Right atrium auricular region (tissue), 2 donors: ENCODE measurements around the gene DNAH8. TPM values are rescaled to one million over a fixed set of nuclear protein-coding genes. Genes with fewer than 3 reads are reported as not detected.

Experiments
- DNase-seq: peaks from one replicate; pipeline ENCODE4 v3.0.0-alpha.2; 2019; ENCODE audit warnings: low spot score
- H3K27ac ChIP-seq, 2 donors: fragments of 200-600 bp; sonication (generic); 1 replicate in 1 of 2; 2 replicates in 1 of 2; pipeline ENCODE4 v1.5.1; 2016 to 2019
- H3K27me3 ChIP-seq, 2 donors: fragments of 200-600 bp; sonication (generic); one replicate each; pipeline versions ENCODE4 v1.5.1 to v1.6.0; 2017 to 2019
- H3K36me3 ChIP-seq: fragments of 200-600 bp; sonication (generic); one replicate; pipeline ENCODE4 v1.5.1; 2016
- H3K4me1 ChIP-seq, 2 donors: fragments of 200-600 bp; sonication (generic); one replicate each; pipeline versions ENCODE4 v1.5.1 to v1.6.0; 2017 to 2019
- H3K4me3 ChIP-seq, 2 donors: fragments of 200-600 bp; sonication (generic); 1 replicate in 1 of 2; 2 replicates in 1 of 2; pipeline ENCODE4 v1.5.1; 2017 to 2019; ENCODE audit warnings: mild to moderate bottlenecking in 1 of 2, moderate library complexity in 1 of 2
- H3K9me3 ChIP-seq, 2 donors: fragments of 200-600 bp; sonication (generic); one replicate each; pipeline ENCODE4 v1.5.1; 2019
- total RNA-seq, 2 donors: library from RNA; depleted of rRNA; stranded (reverse); fragments of >200 nt; gene quantifications; one replicate each; pipeline ENCODE4 v1.1.0, GENCODE V29; 2016
- TF ChIP-seq, protein P1 (sequence below), 2 donors: fragments of 200-600 bp; sonication (generic); IDR thresholded peaks; one replicate each; pipeline ENCODE4 v1.5.1; 2019; ENCODE audit warnings: antibody characterized with exemption in 2 of 2

The DNAH8 gene
- total RNA-seq, 2 donors from 2014 or later, result 0.04 TPM; not detected in 1

DNA sequence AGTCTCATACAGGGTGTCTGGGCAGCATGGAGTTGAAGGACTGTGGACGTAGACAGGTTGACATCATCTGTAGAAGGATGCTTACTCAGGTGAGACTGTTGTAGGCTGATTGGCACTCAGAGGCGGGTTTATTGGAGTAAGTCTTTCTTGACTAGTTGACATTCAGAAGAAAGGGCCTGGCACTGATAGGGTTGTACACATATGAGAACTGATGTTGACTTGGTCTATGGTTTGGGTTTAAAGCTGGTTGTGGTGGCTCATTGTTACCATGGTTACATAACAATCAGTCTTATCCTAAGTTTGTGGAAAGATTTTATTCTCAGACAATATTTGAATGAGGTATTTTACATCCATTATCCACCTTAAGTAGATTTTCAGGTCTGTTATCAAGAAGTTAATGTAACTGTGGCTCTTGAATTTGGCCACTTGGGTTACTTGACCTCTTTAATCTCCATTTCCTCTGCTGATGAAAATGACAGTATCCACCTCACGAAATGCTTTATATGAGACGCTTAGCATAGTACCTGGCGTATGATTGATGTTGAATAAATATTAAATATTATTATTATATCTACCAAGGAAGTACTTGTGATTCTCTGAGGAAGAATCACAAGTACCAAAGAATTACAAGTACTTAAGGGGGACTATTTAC lies 109.3 kb downstream of the DNAH8 start:
- TF ChIP-seq, protein P1, sequence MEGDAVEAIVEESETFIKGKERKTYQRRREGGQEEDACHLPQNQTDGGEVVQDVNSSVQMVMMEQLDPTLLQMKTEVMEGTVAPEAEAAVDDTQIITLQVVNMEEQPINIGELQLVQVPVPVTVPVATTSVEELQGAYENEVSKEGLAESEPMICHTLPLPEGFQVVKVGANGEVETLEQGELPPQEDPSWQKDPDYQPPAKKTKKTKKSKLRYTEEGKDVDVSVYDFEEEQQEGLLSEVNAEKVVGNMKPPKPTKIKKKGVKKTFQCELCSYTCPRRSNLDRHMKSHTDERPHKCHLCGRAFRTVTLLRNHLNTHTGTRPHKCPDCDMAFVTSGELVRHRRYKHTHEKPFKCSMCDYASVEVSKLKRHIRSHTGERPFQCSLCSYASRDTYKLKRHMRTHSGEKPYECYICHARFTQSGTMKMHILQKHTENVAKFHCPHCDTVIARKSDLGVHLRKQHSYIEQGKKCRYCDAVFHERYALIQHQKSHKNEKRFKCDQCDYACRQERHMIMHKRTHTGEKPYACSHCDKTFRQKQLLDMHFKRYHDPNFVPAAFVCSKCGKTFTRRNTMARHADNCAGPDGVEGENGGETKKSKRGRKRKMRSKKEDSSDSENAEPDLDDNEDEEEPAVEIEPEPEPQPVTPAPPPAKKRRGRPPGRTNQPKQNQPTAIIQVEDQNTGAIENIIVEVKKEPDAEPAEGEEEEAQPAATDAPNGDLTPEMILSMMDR (IDR thresholded peaks at IDR 0.05), result no peak
- peaks cover 0 to 6% of the 10 kb centered on the region in 2 donors for H3K9me3 ChIP-seq
- DNase-seq, result no peak
- H3K4me1 ChIP-seq, result no peaks in the 10 kb centered on the region
- H3K27me3 ChIP-seq, result no peaks in the 10 kb centered on the region
- no peak overlapping the region for H3K27ac ChIP-seq
- no peak overlapping the region for H3K4me3 ChIP-seq
- H3K36me3 ChIP-seq, result no peaks in the 10 kb centered on the region

DNA sequence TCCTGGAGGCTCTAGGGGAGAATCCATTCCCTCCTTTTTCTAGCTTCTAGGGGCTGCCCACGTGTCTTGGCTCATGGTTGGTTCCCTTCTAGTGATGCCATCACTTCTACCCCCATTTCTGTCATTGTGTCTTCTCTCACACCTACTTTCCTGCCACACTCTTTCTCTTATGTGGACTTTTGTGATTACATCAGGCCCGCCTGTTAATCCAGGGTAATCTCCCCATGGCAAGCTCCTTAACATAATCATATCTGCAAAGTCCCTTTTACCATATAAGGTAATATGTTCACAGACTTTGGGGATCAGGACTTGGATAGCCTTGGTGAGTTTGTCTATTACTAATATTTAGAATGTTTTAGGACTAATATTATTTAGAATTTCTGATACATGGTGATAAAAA lies 111.9 kb downstream of the DNAH8 start:
- Histone ChIP-seq H3K27me3 (no peaks in the 10 kb centered on the region), H3K4me3 (no peak overlapping the region)
- no peak for DNase-seq

DNA sequence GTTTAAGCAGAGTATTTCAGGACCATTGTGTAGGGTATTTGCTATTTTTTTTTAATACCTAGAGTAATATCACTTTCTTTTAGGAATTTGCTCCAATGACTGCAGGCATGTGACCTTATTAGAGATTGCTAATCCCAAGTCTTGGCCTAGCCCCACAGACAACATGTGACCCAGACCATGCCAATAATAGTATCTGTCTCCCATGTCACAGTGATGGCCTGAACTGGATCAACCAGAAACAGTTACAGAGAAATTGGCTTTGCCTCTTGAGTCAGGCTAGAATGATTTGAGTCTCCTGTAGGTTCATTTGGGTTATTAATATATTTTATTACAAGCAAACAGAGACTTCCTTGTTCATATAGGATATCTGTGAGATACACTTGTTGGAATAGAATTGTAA lies 116.8 kb downstream of the DNAH8 start:
- no peak overlapping the region for H3K27ac ChIP-seq
- no peak for DNase-seq
- H3K4me1 ChIP-seq, result no peaks in the 10 kb centered on the region
- H3K27me3 ChIP-seq, result no peaks in the 10 kb centered on the region
- peaks cover 0 to 13% of the 10 kb centered on the region in 2 donors for H3K9me3 ChIP-seq
- no peaks in the 10 kb centered on the region for H3K36me3 ChIP-seq
- no peak overlapping the region for H3K4me3 ChIP-seq
- TF ChIP-seq, protein P1 (IDR thresholded peaks at IDR 0.05), result no peak

More for the DNA sequence above, 111.9 kb downstream of the DNAH8 start:
- no peaks in the 10 kb centered on the region for H3K36me3 ChIP-seq
- no peaks in the 10 kb centered on the region for H3K4me1 ChIP-seq
- no peak overlapping the region for H3K27ac ChIP-seq
- H3K9me3 ChIP-seq, result peaks cover 0 to 16% of the 10 kb centered on the region in 2 donors
- TF ChIP-seq, protein P1 (IDR thresholded peaks at IDR 0.05), result no peak

DNA sequence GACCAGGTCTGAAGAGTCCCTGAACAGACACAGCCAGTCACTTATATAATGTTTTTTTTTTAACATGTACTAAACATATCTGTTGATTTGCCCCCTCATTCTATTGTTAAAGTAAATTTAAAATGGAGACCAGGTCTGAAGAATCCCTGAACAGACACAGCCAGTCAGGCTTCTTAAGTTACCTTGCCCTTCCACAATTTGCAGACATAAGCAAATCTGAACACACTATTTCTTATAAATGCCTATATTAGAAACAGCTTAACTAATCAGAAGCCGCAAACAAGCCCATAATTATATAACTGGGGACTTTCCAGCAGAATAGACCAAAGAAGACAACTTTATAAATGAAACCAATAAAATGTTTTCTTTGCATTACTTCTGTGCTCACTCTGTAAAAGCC lies 118.2 kb downstream of the DNAH8 start:
- TF ChIP-seq, protein P1 (IDR thresholded peaks at IDR 0.05), result no peak
- no peak for DNase-seq

DNA sequence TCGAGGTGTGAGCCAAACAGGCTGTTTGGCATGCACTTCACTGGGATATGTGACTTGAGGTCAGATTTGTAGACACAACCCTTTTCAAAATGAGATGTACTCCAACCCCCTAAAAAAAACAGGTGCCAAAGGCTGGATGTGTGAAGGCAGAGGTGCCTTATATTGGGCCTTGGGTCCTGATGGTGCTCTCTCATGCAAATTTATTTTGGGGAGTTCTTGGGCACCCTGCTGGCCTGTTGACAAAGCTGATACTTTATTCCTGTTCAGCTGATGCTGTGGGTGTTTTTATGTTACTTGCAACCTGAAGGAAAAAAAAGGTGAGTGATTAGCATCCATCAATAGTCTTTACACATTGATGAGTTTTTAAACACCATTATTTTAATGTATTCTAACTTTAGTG lies 121.5 kb downstream of the DNAH8 start:
- Histone ChIP-seq H3K4me1 (no peaks in the 10 kb centered on the region), H3K4me3 (no peak overlapping the region), H3K9me3 (no peaks in the 10 kb centered on the region), H3K27me3 (no peaks in the 10 kb centered on the region), H3K27ac (no peak overlapping the region), H3K36me3 (no peaks in the 10 kb centered on the region)
- no peak for DNase-seq
- TF ChIP-seq, protein P1 (IDR thresholded peaks at IDR 0.05), result no peak

More for the DNA sequence above, 118.2 kb downstream of the DNAH8 start:
- Histone ChIP-seq H3K4me3 (no peak overlapping the region), H3K9me3 (peaks cover 0 to 13% of the 10 kb centered on the region in 2 donors), H3K4me1 (no peaks in the 10 kb centered on the region), H3K27me3 (no peaks in the 10 kb centered on the region), H3K27ac (no peak overlapping the region), H3K36me3 (no peaks in the 10 kb centered on the region)

DNA sequence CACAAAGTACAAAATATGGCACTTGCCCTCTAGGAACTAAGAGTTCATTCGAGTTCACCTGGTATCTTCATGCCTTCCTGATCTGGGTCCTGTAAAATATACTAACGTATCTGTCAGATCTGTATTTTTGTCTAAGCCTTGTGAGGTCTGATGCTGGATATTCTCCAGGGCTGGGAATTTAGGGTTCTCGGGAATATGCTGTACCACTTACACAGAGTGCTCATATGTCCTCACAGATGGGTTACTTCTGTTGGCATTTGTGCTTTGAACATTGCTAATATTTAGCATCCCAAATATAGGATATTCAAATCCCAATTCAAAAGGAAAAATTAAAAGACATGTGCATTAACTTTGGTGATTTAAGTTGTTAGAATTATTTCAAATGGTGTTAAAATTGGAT lies 122.0 kb downstream of the DNAH8 start:
- no peaks in the 10 kb centered on the region for H3K4me1 ChIP-seq
- H3K4me3 ChIP-seq, result no peak overlapping the region
- no peaks in the 10 kb centered on the region for H3K9me3 ChIP-seq
- TF ChIP-seq, protein P1 (IDR thresholded peaks at IDR 0.05), result no peak
- no peak overlapping the region for H3K27ac ChIP-seq
- DNase-seq, result no peak
- H3K27me3 ChIP-seq, result no peaks in the 10 kb centered on the region
- no peaks in the 10 kb centered on the region for H3K36me3 ChIP-seq
